Epithelial cell of esophagus (primary cell): ENCODE measurements around the gene CAMK1G.

Source experiments
- DNase-seq: peaks from one replicate; pipeline ENCODE4 v3.0.0; 2010; ENCODE audit warnings: low read depth
- H3K4me3 ChIP-seq: 2 replicates; pipeline ENCODE4 v1.5.1; 2011; ENCODE audit warnings: mild to moderate bottlenecking, low read length, control low read depth
- CTCF ChIP-seq: IDR thresholded peaks from 2 replicates; pipeline ENCODE4 v1.5.1; 2011; ENCODE audit warnings: low read depth, mild to moderate bottlenecking, low read length, control low read depth, inconsistent platforms; ENCODE audit not compliant: insufficient read depth; ENCODE audit errors: missing control alignments

Gene CAMK1G

GRCh38 chr1:209576392-209577197 is 6.9 kb upstream of the CAMK1G start:
- DNase-seq: peak; percentile 81
- peak; percentile 98 for TF ChIP-seq CTCF
- no peak overlapping the region for H3K4me3 ChIP-seq

DNA sequence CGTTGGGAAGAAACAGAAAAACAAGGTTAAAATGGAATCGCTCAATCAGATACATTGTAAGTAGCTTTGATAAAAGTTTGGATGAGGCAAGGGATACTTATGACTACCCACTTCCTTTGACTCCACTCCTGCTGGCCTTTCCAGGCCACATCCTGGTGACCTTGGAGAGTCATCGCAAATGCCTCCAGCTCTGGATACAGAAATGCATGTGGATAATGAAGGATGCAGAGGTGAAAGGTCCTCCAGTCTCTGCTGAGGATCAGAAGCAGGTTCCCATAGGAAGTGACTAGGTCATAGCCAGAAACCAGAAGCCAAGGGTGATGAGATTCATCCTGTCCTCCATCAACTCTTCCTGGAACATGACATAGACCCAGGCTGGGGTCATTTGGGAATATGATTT is 6.2 kb upstream of the CAMK1G start:
- no peak for TF ChIP-seq CTCF
- no peak overlapping the region for H3K4me3 ChIP-seq
- DNase-seq: no peak

DNA sequence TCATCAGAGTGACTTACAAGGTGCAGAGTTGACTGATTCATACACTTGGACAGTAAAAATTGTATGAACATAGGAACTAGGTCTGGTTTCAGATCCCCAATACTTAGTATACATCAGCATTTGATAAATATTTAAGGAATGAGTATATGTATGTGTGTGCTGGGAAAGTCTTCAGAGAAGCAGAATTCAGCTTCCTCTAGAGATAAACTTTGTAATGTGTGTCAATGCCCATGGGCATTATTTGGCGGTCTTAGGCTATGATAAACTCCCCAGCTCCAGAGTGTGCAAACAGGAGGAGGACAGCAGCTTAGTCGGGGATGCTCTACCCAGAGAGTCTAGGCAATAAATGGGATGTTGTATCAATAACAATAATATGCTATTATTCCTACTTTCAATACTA is 2.9 kb upstream of the CAMK1G start:
- TF ChIP-seq CTCF: no peak
- H3K4me3 ChIP-seq: no peak overlapping the region
- no peak for DNase-seq

DNA sequence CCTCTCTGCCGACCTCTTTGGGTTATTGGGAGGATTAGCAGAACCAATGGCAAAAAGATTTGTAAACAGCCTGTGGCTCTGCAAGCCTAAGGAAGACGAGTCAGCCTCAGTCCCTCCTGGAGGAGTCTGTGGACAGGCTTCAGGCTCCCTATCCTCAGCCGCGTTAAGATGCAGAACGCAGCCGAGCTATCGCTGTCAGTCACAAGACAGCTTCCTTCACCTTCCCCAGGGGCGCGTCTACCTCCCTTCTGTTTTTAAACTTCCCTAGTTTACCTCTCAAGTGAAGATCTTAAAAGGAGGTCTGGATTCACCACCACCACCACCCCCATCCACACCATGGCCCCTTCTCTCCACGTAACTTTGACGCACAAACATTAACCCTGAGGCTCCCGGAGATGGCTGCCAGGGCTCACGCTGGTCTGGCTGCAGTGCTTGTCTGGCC is 738 bp downstream of the CAMK1G start:
- no peak overlapping the region for H3K4me3 ChIP-seq
- no peak for DNase-seq
- TF ChIP-seq CTCF: no peak

DNA sequence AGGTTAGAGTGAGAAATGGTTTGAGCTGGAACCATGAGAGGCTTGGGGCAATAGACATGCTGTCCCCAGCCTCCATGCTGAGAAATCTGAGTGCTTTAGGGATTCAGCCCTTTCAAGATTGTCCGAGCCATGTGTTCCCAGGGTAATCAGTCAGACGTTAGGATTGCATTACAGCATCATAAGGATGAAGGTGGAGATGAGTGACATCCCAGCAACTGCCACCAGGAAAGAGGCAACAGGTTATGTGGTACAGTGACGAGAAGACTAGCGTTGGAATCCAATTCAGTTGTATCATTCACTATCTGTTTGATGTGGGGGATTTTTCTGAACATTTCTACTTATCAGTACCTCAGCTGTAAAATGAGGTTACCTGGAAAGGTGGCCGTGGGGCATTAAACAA is 1.7 kb downstream of the CAMK1G start:
- no peak for TF ChIP-seq CTCF
- H3K4me3 ChIP-seq: no peak overlapping the region
- DNase-seq: no peak

DNA sequence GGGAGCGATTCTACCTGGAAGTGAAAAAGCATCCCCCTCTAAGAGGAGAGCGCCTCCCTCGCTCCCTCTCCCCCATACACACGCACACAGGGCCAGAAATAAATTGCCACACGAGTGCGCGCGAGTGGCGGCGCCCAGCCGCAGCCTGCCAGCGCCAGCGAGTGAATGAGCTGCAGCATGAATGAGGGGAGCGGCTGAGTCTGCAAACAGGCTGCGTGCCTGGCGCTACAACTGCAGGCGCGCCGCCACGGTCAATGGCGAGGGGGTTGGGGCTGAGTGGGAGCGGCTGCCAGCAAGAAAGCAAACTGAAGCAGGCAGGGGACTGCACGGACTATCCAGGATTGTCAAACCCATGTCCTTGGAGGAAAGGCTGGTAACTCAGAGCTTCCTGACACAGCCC is 2.2 kb downstream of the CAMK1G start:
- TF ChIP-seq CTCF: no peak
- peak; percentile 62 for DNase-seq
- H3K4me3 ChIP-seq: no peak overlapping the region

GRCh38 chr1:209586221-209586740 is 2.8 kb downstream of the CAMK1G start:
- H3K4me3 ChIP-seq: no peak overlapping the region
- TF ChIP-seq CTCF: no peak
- DNase-seq: no peak
